ENCODE data around the gene FAM222A.

FAM222A gene

GRCh38 chr12:109802828-109803227 is 89.2 kb downstream of the FAM222A start:
- DNase-seq (ENCODE audit: low spot score) = no peak

- no peak for DNase-seq (ENCODE audit: low spot score)
Observed at GRCh38 chr12:109803678-109804077, 90.1 kb downstream of the FAM222A start.

GRCh38 chr12:109804820-109805761 is 91.5 kb downstream of the FAM222A start:
- DNase-seq (ENCODE audit: low spot score) = peak; percentile 39

- no peak for DNase-seq (ENCODE audit: low spot score)
Observed at GRCh38 chr12:109807954-109808643, 94.5 kb downstream of the FAM222A start.

GRCh38 chr12:109808876-109809646 is 95.4 kb downstream of the FAM222A start:
- DNase-seq (ENCODE audit: low spot score) = no peak

GRCh38 chr12:109810954-109811623 is 97.5 kb downstream of the FAM222A start:
- DNase-seq (ENCODE audit: low spot score) = no peak

GRCh38 chr12:109811624-109811995 is 98.0 kb downstream of the FAM222A start:
- no peak for DNase-seq (ENCODE audit: low spot score)

GRCh38 chr12:109813810-109814416 is 100.3 kb downstream of the FAM222A start:
- DNase-seq (ENCODE audit: low spot score) = no peak

GRCh38 chr12:109814600-109815150 is 101.0 kb downstream of the FAM222A start:
- DNase-seq (ENCODE audit: low spot score) = no peak

GRCh38 chr12:109815225-109815624 is 101.6 kb downstream of the FAM222A start:
- no peak for DNase-seq (ENCODE audit: low spot score)

GRCh38 chr12:109815757-109816617 is 102.4 kb downstream of the FAM222A start:
- no peak for DNase-seq (ENCODE audit: low spot score)

- no peak for DNase-seq (ENCODE audit: low spot score)
Observed at GRCh38 chr12:109816870-109817269, 103.2 kb downstream of the FAM222A start.

GRCh38 chr12:109817627-109818231 is 104.1 kb downstream of the FAM222A start:
- no peak for DNase-seq (ENCODE audit: low spot score)

- no peak for DNase-seq (ENCODE audit: low spot score)
Observed at GRCh38 chr12:109818253-109818652, 104.6 kb downstream of the FAM222A start.

- DNase-seq (ENCODE audit: low spot score) = no peak
Observed at GRCh38 chr12:109818905-109819500, 105.4 kb downstream of the FAM222A start.
